Sciatic nerve (tissue), 1 donor: ENCODE measurements around the gene NUP42. TPM values are rescaled to one million over a fixed set of nuclear protein-coding genes. Genes with fewer than 3 reads are reported as not detected.

ENCODE experiments used
- total RNA-seq: library from RNA; stranded (reverse); fragmentation: NEBNext Ultra II Directional; extraction: Animal tissue kit (Norgen Biotek cat#: 25700); gene quantifications from one replicate; pipeline ENCODE4 v1.2.1, GENCODE V29; 2021
- donor health status: DM: no; HTN: no; CAD: no.

The NUP42 gene
- total RNA-seq, 1 donor from 2014 or later: 26.6 TPM

Other genes starting within 250 kb of the NUP42 start
- gene HYCC1, start 167.9 kb upstream of the NUP42 start, total RNA-seq: 60.0 TPM
- 29.1 TPM for gene KLHL7, start 76.3 kb upstream of the NUP42 start, total RNA-seq
- 145 TPM for gene GPNMB, start 64.7 kb downstream of the NUP42 start, total RNA-seq
- 44.7 TPM for gene MALSU1, start 117.3 kb downstream of the NUP42 start, total RNA-seq